Suppressor macrophage (primary cell): Measurements from ENCODE around the gene PARP2.

Source experiments
- DNase-seq, 4 experiments: peaks; one replicate each; pipeline ENCODE4 v3.0.0-alpha.2; 2020 to 2022

The PARP2 gene

DNA sequence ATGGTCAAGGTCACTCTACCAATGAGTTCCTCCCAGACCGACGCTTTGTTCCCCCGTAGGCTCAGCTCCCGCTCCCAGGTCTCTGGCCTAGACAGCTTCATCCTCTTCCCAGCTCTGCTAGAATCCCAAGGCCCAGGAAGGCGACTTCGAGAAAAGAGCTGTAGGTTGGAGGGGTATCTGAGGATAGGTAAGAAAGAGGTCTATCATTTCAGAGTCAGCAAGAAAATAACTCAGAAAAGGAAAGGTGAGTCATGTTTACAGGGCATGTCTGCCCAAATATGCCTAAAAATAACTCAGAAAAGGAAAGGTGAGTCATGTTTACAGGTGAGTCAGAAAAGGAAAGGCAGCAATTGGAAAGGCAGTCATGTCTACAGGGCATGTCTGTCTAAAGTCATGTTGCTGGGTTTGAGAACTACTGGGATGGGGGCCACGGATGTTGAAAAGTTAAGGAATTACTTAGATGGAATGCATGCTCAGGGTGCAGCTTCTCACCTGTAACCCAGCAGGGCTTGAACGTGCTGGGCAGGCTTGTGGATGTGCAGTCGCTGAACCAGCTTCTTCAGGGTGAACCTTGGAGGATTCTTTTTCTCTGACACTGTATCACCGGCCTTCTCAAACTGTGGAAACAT is 57.6 kb downstream of the PARP2 start:
- DNase-seq: no peak

DNA sequence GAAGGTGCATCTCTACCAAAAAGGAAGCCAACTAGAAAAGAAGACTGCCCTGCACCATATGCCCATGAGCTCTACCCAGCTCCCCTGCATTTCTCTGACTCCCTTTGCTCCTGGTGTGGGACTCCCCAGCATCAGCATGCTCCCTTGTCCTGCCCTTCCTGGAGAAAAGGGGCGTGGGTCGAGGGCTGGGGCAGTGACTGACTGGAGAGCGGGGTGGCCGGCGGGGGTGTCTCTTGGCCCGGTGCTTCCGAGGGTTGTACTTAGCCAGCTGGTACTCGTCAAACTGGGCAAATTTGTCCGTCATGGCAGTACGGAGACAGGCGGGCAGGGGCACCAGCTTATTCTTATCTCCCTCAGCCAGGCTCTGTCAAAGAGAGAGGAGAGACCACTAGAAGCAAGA is 60.1 kb downstream of the PARP2 start:
- DNase-seq: no peak
